GM18526 (cell line): ENCODE results near the gene LCOR.

Experiments used
- POLR2A ChIP-seq: IDR thresholded peaks from 3 replicates; pipeline ENCODE4 v1.6.1; 2011; ENCODE audit not compliant: insufficient read length; ENCODE audit errors: extremely low read depth

Gene LCOR

DNA sequence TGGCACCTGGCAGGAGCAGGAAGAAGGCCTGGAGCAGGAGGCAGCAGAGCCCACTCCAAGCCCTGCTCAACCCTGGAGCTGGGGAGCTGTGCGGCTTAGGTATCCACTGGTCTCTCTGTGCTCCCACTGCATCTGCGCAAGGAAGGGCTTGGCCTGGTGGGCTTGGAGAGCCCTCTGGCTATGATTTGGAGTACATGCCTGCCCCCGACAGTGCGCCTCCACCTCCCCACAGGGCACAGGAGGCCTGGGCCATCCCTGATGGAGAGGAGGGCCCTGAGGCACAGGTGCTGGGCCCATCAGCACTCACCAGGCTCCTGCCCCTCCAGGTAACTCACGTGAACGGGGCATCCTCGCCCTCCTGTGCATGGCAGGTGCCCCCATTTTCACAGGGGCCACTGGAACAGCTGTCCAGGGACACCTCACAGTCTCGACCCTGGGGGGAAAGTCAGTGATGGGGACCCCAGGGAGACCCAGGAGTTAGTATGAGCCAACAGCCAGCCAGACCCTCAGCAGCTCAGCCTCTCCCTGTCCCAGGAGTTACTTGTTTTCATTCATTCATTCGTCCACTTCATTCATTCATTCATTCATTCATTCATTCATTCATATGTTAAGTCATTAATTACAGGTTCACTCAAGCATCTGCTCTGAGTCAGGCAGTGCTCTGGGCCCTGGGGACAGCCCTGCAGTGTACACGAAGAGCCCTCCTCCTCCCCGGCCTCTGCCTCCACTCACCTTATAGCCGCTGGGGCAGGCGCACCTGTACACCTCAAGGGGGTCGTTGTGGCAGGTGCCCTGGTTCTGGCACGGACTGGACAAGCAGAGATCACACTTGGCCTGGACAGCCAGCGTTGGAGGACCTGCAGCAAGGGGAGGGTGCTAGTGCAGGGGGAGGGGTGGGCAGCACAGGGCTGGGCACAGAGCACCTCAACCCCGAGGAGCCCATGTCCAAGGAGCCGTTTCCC is 186.4 kb downstream of the LCOR start:
- no peak for TF ChIP-seq POLR2A

DNA sequence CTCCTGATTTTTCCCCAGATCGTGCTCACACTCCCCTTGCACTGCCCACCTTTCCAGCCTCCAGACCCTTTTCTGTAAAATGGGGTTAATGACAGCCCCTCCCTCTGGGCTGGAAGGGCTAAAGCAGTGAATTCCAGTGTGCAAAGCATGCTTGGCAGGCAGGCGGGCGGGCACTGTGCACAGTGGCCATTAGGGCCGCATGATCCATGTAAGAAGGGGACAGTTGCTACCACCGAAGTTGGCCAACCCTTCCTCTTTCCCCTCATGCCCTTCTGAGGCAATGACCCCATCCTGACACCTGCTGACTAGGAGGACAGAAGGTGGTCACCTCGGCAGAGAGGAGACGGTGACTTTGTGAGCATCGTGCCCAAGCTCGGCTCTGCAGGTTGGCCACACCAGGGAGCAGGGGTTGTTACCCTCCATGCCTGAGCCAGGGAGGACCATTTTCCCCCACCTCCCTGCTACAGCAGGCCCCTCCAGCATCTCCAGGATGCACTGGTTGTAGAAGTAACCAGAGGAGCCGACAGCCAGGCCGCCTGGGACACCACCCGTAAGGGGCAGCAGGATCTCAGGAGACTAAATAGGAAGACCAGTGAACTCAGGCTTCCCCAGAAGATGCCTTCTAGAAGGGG is 187.2 kb downstream of the LCOR start:
- TF ChIP-seq POLR2A: no peak

DNA sequence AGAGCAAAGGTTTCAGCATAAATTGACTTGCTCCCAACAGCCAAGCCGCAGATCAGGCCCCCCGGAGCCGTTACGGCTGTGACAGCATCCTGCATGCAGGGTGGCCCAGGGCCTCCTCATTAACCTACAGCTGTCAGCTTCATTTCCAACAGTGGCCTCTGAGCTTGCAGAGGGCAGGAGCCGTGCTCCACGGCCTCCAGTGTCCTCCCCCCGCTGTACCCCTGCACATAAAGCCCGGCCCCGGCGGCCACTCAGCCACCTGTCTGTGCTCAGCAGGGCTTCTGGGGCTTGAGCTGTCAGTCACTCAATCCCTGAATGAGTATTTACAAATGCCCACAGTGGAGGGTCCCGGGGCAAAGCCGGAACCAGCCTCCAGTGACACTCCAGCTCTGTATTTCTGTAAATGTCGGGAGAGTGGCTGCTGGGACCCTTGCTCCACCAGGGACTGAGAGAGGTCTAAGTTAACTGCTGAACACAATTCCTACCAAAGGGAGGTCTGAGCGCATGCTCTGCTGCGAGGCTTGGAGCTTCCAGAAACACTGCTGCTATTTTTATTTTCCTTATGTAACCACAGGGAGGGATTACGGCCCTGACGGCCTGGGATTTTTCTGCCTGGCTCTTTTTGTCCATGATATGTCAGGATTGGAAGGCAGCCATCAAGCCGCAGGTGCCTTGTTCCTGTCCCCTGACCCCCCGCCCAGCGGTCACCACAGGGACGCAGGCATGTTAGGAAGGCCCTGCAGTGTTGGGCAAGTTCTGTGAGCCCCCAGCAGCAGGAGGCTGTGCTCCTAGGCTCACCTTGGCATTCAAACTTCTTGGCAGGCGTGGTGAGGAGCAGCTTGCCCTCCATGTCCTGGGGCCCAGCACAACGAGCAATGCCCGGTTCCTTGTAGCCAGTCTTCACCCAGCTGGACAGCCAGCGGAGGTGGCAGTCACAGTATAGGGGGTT is 188.6 kb downstream of the LCOR start:
- TF ChIP-seq POLR2A: no peak

DNA sequence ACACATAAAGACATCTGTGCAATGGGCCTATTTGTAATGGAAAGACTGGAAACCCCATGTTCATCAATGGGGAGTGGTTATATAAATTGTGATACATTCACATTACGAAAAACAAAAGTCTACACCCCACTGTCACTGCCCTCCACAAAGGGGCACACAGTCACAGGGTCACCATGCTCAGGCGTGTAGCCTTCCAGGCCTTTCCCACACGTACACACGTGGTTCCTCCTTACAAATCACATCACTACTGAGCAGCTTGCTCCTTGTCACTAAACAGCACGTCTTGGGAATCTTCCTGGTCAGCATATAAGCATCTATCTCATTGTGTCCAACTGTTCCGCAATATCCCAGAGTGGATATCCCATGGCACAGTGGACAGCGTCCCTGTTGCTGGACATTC is 190.5 kb downstream of the LCOR start:
- TF ChIP-seq POLR2A: no peak

DNA sequence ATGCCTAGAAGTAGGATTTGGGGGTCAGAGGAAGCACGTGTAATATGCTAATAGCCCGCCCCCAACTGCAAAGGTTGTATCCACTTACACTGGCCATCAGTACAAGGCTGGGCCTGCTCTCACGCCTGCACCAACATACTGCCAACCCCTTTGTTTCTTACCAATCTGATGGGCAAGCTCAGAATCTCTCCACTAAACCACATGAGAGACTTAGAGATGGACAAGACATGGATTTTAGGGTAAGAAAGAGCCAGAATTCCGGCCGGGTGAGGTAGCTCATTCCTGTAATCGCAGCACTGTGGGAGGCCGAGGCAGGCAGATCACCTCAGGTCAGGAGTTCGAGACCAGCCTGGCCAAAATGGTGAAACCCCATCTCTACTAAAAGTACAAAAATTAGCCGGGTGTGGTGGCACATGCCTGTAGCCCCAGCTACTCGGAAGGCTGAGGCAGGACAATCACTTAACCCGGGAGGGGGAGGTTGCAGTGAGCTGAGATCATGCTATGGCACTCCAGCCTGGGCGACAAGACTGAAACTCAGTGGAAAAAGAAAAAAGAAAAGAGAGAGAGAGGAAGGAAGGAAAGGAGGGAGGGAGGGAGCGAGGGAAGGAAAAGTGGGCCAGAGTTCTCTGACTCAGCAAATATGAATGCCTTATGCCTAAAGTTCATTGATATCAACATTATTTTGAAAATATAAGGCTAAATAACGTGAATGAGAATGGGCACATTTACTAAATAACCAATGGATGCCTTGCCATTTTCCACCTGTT is 191.5 kb downstream of the LCOR start:
- no peak for TF ChIP-seq POLR2A

DNA sequence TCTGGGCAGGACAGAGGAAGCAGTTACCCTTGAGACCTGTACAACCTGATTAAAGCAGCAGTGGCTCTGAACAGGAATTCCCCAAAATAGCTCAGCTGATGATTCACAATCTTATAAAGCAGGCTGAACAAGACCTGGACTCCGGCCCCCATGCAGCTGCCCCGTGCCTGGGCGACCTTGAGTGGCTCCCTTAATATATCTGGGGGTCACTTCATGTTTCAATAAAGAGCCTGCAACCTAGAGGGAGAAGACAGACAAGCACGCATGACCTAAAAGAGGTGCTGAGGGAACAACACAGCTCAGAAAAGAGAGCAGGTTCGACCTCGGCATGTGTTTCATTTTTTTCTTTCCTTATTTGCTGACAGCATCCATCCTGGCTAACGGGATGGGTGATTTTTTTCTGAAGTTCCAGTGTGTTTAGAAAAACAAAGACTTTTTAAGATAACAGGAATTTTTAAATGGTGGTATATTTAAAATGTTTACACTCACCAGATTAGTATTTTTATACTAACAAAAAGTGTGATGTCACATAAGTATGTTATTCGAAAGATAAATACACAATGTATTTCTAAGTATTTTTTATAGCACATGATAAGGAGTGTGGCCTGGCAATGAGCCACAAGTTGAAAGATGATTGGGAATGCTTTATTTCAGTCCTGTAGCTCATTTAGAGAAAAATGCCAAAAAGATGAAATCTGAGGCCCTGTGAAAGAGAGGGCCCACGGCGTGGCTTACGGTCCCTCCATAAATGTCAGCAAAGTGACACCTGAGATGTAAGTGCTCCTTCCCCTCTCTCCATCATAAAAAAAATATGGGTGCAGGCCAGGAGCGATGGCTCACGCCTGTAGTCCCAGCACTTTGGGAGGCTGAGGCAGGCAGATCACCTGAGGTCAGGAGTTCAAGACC is 192.3 kb downstream of the LCOR start:
- no peak for TF ChIP-seq POLR2A

DNA sequence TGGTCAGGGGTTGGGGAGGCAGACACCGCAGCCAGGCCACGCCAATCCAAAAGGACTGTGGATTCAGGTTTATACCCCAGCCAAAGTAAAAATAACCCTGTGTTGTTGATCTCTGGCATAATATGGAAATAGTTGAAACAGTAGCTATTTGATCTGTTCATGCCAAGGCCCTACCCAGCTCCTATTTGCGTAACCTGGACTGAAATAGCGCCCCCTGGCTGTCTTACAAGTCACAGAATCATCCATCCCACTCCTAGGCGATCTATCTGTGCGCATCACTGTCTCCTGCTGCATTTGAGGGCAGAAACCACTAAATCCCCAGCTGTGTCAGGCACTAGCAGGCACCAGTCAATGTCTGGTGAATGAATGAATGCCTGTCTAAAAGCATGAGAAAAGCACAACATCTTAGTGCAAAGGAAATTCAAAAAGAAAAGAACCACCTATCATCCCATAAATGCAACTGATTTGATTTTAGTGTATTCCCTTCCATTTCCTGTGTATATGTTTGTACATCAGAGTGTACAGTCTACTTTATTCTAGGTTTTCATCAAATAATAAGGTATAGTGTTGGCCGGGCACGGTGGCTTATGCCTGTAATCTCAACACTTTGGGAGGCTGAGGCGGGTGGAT is 193.6 kb downstream of the LCOR start:
- TF ChIP-seq POLR2A: no peak

DNA sequence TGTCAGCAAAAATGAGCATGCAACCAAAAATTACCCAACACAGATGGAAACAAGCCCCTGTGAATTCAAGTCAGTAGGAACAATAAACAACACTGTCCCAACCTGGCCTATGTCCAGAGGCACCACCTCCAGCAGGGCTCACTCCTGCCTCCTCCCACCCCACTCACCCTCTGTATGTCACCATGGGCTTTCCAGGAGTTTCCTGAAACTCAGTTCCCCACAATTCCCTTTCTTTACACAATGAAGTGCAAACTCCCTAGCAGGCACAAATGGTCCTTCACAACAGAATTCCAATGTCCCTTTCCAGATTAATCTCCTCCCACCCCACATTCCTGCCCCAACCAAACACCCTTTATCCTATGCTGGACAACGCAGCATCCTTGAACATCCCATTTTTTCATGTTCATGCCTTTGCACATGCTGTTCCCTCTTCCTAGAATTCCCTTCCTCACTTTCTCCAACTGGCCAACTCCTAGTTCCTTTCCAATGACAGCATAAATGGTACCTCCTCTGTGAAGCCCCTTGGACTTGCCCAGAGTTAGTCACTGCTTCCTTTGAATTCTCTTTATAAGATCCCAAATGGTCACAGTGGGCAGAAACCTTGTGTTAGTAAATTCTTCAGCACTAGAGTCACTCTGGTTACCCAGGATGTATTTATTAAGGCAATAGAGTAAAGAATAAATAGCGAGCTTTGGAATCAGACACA is 196.2 kb downstream of the LCOR start:
- TF ChIP-seq POLR2A: no peak

DNA sequence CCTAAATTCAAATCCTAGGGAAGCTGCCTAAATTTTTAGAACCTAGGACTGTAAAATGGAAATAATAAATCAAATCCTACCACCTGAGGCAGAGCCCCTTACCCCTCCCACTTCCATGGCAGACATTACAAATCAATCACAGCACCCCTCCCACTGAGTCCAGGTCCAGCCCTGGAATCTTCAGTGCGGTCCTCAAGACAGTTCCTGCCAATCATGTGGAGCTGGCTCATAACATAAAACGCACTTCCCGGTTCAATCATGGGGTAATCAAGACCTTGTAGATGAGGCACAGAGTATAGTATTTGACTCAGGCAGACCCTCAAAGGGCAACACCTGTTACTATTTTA is 196.7 kb downstream of the LCOR start:
- TF ChIP-seq POLR2A: no peak

DNA sequence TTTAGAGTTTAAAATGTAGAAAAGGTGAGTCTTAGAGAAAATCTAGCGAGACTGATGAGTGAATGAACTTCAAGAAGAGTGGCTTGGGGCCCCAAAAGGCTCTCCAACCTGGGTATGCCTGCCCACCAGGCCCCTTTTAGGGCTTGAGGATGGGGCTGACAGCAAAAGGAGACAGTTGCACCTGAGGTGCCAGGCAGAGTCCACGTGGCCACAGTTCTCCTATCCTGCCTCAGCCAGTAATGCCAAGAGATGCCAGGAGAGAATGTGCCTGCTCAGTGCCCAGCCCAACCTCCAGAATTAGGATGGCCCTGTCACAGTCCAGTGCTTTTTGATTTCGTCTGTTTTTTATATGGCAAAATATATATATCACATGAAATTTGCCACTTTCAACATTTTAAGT is 197.2 kb downstream of the LCOR start:
- no peak for TF ChIP-seq POLR2A

DNA sequence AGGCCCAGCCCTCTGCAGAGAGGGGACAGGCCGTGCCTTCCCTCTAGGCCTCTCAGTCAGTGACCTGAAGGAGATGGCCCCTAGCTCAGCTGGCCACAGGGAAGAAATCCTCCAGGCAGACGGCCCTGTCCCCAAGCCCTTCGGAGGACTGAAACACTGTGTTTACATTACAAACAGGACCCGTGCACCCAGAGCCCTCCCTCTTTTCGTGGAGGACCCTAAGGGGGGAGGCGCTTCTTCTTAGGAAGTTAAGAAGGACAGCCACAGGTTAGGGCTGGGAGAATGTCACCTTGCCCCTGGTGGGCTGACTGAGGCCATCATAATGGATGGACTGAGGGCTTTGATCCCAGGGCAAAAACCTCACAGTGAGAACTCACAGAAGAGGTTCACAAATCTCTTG is 198.8 kb downstream of the LCOR start:
- TF ChIP-seq POLR2A: no peak

DNA sequence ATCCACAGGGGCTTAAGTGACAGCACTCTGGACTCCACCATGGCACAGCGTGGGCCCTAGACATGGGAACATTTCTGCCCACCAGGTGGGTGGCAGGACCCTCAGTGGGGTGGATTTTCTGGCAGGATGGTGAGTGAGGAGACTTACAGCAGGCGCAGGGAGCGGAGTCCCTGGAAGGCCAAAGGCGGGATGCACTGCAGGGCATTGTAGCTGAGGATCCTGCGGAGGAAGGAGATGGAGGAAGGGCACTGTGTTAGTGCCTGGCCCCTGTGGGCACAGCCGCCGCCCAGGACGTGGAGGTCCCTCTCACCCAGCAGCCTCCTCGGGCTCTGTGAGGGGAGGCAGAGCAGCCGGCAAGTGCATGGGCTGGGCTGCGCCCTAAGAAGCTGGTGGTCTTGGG is 199.4 kb downstream of the LCOR start:
- no peak for TF ChIP-seq POLR2A

DNA sequence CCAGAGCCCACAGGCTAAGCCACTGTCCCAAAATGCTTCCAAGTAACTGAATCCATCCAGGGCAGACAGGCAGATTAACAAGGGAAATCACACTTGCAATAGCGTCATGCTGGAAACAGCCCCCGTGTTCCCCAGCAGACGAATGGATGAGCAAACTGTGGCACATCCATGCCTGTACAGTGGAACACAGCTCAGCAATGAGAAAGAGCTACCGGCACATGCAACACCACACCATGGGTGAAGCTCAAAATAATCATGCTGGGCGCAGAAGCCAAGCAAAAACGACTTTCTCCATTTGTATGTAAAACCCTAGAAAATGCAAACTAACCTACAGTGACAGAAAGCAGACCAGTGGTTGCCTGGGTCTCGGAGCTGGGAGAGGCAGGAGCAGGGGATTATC is 200.5 kb downstream of the LCOR start:
- TF ChIP-seq POLR2A: no peak
